GM19438 (cell line): ENCODE results near the gene SPOCK1.

Source experiments
- ATAC-seq: cut with Tn5 transposase; IDR thresholded peaks from one replicate; pipeline ENCODE4 v1.9.1; 2021; ENCODE audit warnings: low read depth; ENCODE audit not compliant: unreplicated experiment

The SPOCK1 gene

DNA sequence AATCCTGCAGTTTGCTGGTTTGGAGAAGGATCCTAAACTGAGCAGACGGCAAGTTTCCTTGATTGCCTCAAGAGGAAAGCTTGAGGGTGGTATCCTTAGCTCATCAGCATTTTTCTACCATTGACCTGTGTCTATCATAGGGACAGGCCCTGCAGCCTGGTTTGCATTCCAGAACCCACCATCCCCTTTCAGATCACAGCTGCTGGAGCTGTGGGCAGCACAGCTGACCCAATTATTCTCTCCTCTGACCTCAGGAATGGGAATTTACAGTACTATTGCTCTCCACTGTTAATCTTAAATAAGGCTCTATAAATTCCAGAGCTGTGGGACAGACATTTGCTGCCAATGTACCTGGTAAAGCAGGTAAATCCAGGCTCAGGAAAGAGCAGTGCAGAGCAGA lies 163.0 kb downstream of the SPOCK1 start:
- no peak for ATAC-seq

DNA sequence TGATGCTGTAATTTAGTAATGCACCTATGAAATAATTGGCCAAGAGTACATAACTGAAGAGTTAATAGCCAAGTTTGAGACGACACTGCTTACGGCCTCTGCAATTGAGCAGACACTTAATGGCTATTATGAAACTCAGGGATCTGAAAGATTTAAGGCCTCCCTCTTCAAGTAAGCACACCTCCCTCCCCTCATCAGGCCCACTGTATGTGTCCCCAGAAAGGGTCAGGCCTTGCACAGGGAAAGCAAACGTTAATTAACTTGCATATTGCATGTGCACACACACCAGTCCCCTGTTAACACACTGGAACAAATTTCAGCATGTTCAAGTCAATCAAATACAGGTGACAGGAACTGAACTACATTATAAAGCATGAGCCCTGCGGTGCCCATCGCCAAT lies 163.6 kb downstream of the SPOCK1 start:
- ATAC-seq: no peak

DNA sequence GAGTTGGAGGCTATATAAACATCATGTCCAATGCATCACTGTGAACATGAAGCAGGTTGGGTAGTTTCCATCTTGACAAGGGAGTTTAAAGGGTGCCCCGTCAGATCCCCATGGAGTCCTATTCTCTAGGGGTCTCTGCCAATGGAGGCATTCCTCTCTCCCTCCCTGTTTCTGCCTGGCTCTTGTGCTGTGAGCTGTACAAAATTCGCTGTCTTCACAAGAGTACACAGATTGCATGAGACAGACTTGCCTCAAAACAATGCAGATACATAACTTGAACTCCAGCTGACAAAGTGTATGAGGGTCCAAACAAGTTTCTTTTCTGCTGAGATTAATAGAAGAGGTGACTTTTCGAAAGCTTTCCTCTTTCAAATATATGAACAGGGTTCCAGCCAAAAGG lies 165.2 kb downstream of the SPOCK1 start:
- ATAC-seq: no peak

DNA sequence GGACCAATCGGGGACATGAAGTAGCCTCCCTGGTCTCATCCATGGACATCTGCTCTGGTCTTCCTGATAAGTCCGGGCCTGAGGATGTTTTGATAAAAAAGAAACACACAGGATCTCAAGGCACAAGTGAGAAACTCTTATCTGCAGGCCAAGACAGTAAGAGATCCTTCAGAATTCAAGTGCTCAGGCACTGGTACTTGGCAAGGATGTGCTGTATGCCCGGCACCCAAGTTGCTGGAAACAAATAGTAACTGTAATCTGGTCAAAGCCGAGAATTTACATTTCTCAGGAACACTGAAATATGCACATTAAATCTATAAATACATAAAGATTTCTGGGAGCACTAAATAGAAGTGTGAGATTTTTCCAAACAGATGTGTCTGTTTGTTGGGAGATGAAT lies 165.7 kb downstream of the SPOCK1 start:
- no peak for ATAC-seq

DNA sequence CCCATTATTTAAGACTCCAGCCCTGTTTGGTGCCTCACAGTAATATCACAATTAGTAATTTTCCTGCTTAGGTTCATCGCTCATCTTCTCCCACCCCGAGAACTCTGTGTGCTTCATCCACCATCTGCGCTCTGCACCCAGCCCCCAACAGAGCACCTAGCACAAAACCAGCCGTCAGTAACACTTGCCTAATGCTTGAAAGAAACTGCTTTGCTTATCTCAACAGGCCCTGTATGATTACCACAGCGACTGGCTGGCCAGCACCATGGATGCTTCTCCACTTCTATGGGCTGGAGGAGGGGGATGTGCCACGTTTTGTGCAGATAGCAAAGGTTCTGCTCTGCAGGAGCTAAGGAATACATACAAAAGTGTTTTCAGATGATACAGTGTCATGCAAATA lies 166.8 kb downstream of the SPOCK1 start:
- ATAC-seq: no peak

DNA sequence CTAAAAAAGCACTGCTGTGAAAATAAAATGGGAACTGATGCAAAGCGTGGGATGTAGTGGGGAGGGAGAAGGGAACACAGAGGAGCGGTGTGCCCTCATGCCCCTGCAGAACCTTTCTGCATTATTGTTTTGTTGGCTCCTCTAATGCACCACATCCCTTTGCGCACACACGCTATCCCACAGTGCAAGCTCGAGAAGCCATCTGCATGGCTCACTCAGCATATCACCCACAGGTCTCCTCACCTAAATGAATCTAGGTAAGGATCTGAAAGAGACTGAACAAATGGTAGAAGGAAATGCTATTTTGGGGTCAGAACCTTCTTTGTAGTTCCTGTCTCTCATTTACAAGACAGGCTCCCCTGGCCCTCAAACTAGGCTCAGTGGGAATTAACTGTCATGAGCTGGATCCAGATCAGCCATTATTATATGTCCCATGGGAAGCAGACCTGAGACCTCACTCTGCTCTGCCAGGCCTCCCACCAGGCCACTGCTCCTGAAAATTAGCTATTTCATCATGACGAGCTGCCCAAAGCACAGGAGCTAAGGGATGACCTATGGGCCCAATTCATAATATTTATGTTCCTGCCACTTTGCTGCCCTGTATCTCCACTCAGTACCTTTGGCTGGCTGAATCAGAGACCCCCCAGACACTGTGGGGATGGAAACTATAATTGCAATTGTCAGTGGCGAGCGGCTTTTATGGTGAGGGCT lies 169.4 kb downstream of the SPOCK1 start:
- ATAC-seq: no peak

DNA sequence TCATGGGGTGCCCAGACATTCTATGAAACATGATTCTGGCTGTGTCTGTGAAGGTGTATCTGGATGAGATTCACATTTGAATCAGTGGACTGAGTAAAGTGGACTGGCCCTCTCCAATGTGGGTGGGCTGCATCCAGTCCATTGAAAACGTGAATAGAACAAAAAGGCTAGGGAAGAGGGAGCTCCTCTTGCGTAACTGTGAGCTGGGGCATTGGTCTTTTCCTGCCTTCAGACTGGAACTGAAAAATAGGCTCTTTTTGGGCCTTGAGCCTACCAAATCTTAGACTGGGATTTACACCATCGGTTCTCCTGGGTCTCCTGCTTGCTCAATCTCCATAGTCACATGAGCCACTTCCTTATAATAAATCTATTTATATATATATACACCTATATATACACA lies 170.1 kb downstream of the SPOCK1 start:
- ATAC-seq: no peak

DNA sequence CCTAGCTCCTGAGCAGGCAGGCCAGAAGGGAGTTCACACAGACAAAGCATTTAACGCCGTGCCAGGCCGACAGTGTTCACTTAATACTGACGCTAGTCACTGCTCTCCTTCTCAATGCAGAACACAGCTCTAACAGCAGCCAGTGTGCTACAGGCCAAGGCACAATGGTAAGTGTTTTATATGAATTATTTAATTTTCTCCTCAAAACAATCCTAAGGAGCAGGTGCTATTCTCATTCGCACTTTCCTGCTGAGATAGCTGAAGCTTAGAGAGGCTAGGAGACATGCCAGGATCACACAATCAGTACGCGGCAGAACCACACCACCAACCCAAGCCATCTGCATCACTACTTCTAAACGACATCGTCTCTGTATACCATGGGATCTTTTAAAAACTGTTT lies 170.7 kb downstream of the SPOCK1 start:
- no peak for ATAC-seq

DNA sequence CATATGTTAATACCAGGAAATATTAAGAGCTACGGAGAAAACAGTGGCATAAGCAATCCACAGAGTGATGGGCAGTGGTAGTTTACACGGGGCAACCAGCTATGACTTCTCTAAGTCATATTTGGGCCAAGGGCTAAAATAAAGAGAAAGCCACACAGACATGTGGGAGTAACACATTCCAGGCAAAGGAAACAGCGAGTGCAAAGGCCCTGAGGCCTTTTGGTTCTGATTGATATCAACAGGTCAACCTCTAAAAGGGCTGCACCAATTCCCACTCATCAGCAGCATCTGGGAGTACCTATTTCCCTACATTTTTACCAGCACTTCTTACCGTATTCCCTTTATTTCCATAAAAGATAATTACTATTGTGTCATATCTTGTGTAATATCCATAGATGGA lies 173.4 kb downstream of the SPOCK1 start:
- no peak for ATAC-seq

DNA sequence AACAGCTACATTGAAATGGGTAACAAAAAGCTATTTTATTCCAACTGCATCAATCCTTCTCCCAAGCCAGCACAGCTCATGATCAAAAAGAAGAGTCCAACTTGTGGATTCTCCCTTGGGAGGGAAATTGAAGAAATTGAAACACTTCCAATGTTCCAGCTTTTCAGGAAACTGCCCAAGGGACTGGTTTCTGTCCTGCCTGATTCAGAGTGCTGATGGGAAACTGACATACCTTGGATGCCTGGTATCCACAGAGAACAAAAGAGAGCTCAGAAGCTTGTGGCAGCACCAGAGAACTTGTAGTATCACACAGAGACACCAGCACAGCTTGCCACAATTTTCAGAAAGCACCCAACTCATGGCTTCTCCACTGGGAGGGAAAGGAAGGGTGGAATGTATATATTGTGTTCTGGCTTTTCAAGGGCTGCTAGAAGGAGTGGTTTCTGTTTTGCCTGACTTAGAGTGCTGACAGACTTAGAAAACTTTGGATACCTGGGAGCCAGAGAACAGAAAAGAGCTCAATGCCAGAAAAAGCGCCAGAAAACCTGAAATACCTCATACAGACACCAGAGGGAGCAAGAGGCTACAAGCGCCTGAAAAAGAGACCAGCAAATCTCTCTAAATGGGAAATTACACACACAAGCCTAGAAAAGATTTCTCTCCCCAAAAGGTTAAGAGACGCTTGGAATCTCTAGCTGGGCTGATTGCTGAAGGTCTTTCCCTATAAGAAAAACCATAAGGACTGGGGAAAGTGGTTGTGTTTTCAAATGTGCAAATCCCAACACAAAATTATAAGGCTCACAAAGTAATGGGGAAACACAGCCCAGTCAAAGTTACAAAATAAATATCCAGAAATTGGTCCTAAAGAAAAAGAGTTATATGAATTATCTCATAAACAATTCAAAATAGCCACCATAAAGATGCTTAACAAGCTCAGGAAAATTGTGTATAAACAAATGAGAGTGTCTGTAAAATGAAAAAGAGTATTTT lies 178.8 kb downstream of the SPOCK1 start:
- ATAC-seq: no peak

DNA sequence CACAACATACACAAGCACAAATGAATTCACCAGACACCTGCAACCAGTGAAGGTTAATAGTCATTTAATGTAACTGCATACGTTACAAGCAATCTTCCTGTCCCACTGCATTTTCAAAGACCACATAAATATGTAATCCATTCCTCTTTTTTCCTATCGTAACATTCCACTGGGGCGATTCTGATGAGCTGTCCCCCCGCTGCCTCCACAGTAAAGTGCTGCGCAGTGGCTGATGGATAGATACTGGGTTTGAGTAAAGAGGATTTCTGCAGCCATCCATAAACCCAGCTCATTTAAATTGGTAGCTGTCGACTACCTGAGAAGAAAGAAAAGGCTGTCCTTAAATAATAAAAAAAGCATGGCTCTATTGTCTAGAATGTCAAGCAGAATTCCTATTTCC lies 181.1 kb downstream of the SPOCK1 start:
- ATAC-seq: no peak

DNA sequence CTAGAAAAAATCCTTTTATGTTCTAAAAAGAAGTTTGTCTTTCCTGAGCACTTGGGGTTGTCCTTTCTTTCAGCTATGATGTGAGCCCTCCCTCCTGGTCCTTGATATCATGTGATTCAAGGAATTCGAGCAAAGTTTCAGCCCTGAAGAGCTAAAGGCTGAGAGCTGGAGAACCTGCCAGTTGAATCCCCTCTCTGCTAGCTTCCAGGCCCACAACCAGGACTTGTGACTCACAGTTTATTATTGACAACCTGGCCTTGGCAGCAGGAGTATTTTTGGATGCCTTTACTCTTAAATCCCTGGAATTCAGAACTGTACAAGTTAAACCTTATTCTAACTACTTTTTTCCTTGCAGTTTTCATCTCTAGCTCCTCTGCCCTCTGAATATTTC lies 182.8 kb downstream of the SPOCK1 start:
- no peak for ATAC-seq

DNA sequence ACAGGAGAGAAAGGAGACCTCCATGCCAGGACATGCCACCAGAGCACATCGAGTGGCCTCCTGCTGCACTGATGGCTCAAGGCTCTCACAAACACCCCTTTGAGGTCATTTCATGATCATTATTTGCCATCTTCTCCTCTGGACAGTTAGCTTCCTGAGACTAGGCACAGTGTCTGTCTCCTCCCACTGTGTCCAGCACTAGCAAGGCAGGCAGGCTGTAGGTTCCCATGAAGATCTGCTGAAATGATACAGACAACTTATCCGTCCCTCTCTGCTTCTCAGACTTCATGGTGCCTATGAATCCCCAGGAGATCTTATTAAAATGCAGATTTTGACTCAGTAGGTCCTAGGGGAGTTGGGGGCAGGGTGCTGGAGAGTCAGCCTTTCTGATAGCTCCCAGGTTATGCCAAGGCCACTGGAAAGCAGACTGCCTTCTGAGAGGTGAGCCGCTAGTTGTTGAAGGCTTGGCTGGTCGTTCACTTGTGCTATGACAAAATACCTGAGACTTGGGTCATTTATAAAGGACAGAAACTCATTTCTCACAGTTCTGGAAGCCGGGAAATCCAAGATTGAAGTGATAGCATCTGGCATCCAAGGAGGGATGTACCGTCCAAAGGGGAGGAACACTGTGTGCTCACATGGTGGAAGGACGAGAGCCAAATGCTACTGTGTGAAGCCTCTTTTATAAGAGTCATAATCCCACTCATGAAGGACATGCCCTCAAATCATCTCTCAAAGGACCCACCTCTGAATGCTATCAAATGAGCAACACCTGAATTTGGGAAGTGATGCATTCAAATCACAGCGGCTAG lies 183.4 kb downstream of the SPOCK1 start:
- ATAC-seq: no peak

DNA sequence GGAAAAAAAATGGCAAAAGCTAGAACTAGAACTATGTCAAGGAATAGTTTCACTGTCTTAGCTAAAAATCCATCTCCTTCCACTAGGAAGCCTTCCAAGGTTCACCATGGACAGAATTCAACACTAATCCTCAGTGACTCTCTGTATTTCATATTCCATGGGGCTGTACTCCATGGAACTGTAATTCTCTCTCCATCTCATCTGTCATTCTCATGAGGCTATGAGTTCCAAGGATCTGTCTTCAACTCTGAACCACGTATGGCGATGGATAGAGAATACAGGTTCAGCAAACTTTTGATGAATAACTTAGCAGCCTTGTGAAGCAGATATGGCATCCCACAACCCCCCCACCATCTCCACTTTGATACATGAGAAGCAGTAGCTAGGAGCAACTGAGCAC lies 184.0 kb downstream of the SPOCK1 start:
- ATAC-seq: no peak

DNA sequence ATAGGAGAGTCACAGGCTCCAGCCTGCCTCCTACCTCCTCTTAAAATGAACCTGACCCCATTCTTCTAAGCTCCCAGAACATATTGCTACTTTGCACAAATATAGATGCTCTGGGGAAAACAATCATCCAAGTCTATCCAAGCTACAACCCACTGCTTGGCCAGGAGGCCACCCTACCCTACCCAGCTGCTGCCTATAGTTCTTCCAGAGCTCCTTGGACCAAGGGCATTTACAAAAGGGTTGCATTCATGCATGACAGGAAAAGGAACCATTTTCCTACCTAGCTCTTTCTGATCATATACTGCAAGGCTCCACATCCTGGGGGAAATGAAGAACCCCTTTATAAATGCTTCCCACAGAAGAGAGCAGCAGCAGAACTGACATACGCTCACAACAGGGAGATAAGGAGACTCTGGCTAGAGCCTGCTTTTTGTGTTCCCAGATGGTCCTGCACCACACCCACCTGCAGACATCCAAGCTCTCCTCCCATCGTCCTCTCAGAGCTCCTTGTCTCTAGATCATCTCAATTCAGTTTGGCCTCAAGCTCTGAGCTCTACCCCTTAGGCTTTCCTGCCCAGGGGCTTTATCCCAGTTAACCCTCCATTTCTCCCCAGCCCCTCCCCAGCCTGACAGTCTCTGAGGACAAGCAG lies 185.5 kb downstream of the SPOCK1 start:
- ATAC-seq: no peak

DNA sequence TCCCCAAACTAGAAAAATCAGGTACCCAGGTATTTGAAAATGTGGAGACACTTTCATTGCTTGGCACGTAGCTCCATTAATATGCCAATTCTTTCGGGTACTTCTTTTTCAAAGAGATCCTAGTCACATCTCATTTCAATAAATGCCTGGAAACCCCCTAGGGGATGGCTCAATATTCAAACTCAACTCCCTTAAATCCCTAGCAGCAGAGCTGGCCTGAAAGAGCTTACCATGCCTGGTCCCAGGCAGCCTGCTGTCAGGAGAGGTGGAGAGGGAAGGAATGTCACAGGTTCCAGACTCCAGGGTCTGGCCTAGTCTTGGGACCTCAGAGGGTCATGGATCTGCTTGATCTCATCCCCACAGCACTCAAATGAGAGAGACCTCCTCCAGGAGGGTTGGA lies 187.1 kb downstream of the SPOCK1 start:
- ATAC-seq: no peak

DNA sequence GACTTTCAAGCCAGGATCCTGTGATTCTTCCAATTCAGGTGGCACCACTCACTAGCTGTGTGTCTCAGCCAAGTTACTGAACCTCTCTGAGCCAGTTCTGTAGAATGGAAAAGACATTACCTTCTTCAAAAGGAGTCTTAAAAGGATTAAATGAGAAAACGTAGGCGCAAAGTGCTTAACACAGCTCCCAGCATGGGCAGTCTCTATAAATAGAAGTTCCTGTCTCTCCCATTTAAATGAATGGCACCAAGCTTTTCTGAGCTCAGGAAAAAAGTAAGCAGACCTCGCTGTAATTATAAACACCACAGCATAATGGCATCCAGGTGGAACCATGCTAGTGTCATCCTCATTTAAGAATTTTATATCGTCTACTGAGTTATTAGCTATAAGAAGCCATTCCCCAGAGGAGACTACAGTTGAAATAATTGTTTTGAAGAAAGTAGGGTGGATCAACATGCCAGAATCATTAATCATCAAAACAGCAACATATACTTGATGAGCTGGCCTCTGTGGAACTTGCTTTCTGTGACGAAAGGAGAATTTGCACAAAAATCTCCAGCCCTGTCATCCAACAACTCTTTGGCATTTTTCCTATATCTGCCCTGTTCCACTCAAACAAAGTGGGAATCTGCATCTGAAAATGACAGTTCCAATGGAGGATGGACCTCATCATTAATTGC lies 188.9 kb downstream of the SPOCK1 start:
- ATAC-seq: no peak

DNA sequence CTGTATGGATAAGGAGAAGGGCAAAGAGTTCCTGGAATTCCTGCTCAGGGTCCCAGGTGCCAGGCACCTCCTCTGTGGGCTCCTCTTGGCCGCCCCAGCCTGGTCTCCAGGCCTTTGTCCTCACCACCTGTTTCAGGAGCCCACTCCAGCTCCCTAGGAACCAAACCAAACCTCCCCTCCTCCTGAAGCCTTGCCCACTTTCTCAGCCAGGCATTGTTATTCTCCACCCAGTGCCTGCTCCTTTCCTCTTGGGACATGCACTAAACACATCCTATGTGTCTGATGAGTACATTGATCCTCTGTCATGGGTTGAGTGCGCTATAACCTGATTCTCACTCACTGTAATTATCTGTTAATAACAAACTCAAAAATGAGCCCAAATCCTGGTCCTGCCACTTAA lies 189.8 kb downstream of the SPOCK1 start:
- no peak for ATAC-seq

DNA sequence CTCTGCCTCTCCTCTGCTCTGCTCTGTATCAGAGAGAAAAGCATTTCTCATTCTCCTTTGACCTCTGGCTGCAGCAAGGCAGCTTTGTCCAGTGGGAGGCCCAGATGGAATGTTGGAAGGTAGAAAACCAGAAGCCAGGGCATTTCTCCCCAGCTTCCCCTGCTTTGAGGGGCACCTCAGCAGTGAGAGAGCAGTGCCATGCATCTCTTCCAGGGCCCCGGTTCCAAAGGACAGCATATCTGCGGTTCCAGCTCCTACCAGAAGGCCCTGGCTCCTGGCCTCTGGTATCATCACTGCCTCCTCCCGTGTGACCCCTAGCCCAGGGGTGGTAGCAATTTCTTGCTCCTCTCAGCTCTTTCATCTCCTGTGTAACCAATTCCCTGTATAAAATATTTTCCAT lies 190.8 kb downstream of the SPOCK1 start:
- no peak for ATAC-seq

DNA sequence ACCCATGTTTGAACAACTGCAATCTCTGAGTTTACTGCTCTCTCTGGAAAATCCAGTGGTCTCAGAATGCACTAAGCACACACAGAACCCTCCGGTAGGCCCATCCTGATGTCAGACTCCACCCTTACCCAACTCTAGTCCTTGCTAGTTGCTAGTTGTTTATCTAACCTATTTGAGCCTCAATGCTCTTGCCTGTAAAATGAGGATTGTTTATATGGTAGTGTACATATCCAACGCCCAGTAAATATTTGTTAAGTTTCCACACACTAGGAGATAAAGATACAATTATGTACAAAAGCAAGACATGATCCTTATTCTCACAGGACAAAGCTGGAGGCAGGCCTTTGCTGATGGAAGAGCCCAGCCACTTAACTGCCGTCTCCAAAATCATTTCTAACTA lies 192.2 kb downstream of the SPOCK1 start:
- no peak for ATAC-seq
